Measurements from ENCODE around the gene SLC35D2.

DNA sequence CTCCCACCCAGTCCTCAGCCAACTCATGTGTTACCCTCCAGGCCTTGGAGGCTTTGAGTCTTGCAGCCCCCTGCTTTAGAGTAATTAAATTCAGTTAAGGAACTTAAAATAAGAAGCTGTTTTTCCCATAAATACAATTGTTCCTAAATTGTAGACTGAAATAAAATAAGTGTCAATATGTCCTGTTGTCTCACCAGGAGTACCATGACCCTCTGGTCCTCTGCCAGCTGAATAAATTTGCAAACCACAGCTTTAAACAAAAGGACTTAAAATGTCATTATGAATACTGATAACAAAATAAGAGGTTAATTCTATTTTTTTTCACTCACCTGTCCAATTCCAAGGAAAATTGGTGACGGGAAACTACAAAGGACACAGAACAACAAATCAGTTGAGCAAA lies 15.6 kb downstream of the SLC35D2 start:
- TF ChIP-seq, protein P1, sequence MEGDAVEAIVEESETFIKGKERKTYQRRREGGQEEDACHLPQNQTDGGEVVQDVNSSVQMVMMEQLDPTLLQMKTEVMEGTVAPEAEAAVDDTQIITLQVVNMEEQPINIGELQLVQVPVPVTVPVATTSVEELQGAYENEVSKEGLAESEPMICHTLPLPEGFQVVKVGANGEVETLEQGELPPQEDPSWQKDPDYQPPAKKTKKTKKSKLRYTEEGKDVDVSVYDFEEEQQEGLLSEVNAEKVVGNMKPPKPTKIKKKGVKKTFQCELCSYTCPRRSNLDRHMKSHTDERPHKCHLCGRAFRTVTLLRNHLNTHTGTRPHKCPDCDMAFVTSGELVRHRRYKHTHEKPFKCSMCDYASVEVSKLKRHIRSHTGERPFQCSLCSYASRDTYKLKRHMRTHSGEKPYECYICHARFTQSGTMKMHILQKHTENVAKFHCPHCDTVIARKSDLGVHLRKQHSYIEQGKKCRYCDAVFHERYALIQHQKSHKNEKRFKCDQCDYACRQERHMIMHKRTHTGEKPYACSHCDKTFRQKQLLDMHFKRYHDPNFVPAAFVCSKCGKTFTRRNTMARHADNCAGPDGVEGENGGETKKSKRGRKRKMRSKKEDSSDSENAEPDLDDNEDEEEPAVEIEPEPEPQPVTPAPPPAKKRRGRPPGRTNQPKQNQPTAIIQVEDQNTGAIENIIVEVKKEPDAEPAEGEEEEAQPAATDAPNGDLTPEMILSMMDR (IDR thresholded peaks at IDR 0.05) = no peak
- TF ChIP-seq POLR2A (IDR thresholded peaks at IDR 0.05) = no peak

Measured in heart left ventricle (tissue), 13 donors.